DMS153 treated with DMSO at 0.1 percent for 48 hours (cell line): Measurements from ENCODE around the gene SF1.
A peak's percentile ranks its signal among the peaks of the same experiment; 100 is the strongest.

ENCODE experiments used
- DNase-seq: peaks from one replicate; lab custom pipeline; 2025; ENCODE audit not compliant: unreplicated experiment; lab: John Stamatoyannopoulos, UW

Gene SF1

GRCh38 chr11:64784813-64785581, 6.7 kb upstream of the SF1 start:
- DNase-seq, result no peak

DNA sequence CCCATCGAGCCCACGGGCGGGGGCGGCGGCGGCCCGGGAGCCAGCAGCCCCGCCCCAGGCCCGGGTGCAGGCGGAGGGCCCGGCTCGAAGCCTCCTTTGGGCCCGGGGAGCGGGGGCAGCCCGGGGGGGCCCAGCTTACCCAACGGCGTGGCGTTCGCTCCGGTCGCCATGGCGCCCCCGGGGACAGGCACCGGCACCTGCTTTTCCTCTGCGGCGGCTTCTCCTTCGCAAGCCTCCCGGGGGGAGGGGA, 194 bp downstream of the SF1 start:
- DNase-seq, result no peak

- DNase-seq, result peak; percentile 36
Observed at GRCh38 chr11:64777449-64778222, 706 bp downstream of the SF1 start.

- DNase-seq, result no peak
Observed at GRCh38 chr11:64776875-64777274, 1.5 kb downstream of the SF1 start.

DNA sequence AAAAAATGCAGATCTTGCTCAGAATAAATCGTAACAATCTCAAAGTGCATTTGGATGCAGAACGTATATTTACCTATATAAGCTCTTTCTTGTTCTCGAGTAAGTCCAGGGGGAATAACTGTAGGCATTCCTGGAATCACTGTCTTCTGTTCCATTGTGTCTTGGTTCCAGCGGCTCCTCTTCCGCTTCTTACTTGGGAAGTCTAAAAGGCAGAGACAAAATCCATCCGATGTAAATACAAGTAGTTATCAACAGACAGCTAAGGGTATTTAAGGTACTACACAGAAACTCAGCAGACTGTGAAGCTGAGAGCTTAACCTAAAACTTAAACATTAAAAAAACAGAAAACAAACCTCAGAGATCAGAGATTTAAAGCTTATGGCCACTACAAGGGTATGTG, 1.9 kb downstream of the SF1 start:
- DNase-seq, result no peak

DNA sequence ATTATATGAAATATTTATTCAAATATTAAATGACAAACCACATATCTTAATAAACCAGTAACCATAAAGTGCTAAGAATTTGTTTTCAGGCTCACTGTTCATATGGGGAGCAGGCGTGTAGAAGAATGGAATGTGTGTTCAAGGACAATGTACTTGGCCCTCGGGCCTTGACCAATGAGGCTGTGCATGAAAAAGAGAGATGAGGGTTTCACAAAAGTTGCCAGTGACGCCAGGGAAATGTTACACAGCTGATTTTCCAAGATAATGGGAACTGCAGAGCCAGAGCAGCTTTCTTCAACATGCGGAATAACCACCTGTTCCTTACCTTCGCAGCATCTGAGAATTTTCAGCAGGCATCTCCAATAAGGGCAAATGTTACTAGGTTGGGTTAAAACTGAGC, 4.2 kb downstream of the SF1 start:
- DNase-seq, result no peak

- no peak for DNase-seq
Observed at GRCh38 chr11:64772303-64773018, 5.9 kb downstream of the SF1 start.

DNA sequence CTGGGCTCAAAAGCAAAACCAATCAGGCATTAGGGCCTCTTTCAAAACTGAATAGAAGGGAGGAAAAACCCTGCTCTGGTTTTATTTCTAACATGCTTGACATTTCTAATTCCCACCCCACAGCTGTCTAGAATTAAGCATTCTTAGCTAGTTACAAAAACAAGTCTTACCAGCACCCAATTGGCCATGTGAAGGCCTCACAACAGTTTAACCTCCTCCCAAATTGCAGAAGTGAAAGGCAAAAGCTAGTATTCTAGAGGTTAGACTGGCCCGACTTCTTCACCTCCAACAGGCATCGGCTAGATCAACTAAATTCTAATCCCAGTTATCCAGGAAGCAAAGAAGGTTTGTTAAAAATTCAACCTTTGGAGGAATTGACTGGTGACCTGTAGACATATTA, 6.5 kb downstream of the SF1 start:
- DNase-seq, result no peak

DNA sequence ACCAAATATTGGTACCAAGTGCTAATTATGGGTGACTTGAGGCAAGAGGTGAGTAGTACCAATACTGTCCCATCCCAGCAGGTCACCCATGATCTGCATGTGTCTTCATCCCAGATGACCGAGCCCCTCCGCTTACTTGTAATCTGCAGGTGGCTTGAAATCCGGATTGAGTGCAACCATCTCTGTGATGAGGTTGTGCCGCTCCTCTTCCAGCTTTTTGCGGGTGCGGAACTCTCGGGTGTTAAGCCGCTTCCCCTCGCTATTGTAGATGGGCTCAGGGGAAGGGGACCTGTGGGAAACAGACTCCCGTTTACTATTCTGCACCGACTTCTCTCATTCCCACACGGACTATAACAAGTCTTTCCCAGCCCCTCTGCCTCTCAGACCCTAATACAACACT, 8.2 kb downstream of the SF1 start:
- no peak for DNase-seq

DNA sequence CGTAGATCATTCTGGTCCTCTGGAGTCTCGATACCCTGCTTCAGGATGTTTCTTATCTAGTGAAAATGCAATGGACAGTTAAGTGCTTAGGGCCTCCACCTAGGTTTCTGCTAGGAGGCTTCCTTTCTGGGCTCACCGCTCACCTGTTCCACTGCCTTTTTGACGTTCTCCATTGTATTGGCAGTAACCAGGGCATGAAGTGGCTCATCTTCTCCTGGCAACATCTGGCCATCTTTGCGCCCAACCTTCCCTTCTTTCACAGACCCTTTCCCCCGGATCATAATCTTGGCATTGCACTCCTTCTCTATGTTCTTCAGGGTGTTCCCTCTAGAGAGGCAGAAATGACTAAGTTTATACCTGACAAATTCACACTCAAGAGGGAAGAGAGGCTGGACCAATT, 9.1 kb downstream of the SF1 start:
- no peak for DNase-seq

GRCh38 chr11:64768300-64768694, 10.0 kb downstream of the SF1 start:
- no peak for DNase-seq

GRCh38 chr11:64767344-64768299, 10.7 kb downstream of the SF1 start:
- no peak for DNase-seq

- no peak for DNase-seq
Observed at GRCh38 chr11:64766881-64767280, 11.5 kb downstream of the SF1 start.

DNA sequence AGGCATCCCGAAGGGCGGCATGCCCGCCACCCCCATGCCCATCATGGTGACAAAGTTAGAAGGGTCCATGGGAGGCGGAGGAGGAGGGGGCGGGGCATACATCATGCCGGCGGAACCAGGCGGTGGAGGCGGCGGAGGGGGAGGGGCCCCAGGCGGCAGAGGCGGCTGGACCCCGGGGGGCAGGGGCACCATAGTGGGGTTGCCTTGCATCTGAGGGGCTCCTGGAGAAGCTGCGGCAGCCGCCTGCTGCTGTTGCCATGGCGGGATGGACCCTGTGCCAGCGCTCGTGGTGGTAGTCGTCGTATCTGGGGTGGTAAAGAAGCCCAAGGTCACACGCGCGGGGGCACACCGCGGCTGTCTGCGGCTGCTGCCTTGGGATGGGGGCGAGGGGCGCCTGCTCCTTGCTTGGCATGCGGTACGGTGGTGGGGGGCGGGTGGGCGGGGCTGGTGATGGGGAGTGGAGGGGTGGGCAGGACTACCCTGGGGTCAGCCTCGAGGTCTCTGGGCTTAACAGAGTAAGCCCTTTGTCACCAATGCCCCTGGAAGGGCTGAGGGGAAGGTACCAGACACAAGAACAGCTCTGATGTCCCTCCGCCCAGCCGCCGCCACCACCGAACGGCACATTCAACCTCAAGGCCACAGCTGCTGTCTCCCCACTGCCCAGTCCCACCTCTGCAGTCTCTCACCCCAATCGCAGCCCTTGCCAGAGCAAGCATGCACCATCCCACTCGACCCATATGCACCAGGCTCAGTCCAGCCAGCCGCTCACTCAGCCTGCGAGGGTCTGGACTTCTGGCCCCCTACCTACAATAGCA, 12.3 kb downstream of the SF1 start:
- no peak for DNase-seq

GRCh38 chr11:64765291-64765850, 13.0 kb downstream of the SF1 start:
- DNase-seq, result no peak

DNA sequence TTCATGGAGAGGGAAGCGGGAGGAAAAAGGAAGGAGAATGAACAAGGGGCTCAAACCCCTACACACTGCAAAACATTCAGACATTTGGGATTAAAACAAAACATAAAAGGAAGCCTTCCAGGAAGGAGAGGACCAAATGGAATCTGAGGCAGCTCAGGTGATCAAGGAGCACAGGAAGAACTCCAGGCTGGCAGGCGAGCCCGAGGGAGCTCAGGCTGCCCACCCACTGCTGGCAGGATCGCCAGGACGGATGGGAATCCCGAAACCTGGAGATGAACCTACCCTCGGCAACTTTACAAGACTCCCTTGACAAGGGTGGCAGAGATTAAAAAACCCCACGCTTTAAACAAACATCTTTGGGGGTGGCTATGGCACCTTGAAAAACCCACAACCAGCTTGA, 13.6 kb downstream of the SF1 start:
- DNase-seq, result no peak

DNA sequence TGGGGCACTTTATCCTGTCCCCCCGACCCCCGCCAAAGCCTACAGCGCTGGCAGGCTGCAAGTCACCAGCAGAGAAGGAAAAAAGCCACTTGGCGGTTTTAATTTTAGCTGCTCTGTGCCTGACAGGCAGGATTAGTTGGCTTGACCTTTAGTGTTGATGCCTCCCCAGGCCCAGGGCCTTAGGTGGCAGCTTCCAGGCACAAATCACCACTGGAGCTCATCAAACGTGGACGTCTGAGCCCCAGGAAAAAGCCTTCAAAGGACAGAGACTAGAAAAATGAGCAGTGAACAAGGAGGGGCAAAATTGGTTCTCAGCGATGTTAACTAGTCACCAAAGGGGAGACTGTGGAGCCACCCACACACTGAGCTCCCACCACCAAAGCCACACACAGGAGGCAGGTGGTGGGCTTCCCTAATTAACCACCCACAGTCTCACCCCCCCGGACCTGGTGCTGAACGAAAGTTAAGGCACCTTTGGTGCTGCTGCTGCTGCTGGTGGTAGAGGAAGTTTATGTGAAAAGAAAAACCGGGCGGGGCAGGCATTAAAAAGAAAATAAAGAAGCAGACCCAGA, 14.2 kb downstream of the SF1 start:
- DNase-seq, result no peak

DNA sequence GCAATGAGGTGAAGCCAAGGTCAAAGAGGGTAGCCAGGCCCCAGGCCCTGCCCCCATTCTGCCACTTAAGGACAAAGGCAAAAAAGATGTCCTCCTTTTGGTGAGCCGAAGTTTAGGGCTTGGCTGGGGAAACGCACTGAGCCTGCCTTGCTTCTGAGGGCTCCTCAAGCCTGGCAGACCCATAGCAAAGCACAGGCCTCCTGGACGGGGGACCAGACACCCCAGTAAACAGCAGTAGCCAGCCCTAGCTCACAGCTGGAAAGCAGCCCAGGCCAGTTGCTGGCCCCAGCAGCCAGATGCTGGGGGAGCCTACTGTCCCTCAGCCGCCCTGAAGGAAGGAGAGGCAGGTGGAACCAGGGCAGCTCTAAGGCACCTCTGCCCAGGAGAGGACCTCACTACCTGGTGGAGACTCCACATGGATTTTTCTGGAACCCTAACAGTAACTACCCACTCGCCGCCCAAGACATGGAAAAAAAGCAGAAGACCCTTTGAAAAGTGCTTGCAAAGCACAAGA, 14.8 kb downstream of the SF1 start:
- no peak for DNase-seq
